AG10803 (cell line): ENCODE results near the gene INSM2.

Experiments used
- DNase-seq: peaks from one replicate; pipeline ENCODE4 v3.0.0; 2010; ENCODE audit warnings: low read depth
- H3K4me3 ChIP-seq: 2 replicates; pipeline ENCODE4 v1.5.1; 2011; ENCODE audit warnings: mild to moderate bottlenecking, low read length, control low read depth
- CTCF ChIP-seq: conservative IDR thresholded peaks from 2 replicates; pipeline ENCODE4 v1.5.1; 2011; ENCODE audit warnings: mild to moderate bottlenecking, low read length, control low read depth, inconsistent platforms

Gene INSM2

GRCh38 chr14:35565871-35566464, 32.0 kb downstream of the INSM2 start:
- DNase-seq: no peak
- H3K4me3 ChIP-seq: no peak overlapping the region
- no peak for TF ChIP-seq CTCF

- no peak for TF ChIP-seq CTCF
- no peak overlapping the region for H3K4me3 ChIP-seq
- no peak for DNase-seq
Observed at GRCh38 chr14:35571598-35571997, 37.6 kb downstream of the INSM2 start.

- H3K4me3 ChIP-seq: no peak overlapping the region
- DNase-seq: no peak
- no peak for TF ChIP-seq CTCF
Observed at GRCh38 chr14:35573911-35574310, 39.9 kb downstream of the INSM2 start.

- no peak for DNase-seq
- TF ChIP-seq CTCF: no peak
- H3K4me3 ChIP-seq: no peak overlapping the region
Observed at GRCh38 chr14:35576260-35576659, 42.3 kb downstream of the INSM2 start.

- no peak overlapping the region for H3K4me3 ChIP-seq
- TF ChIP-seq CTCF: no peak
- DNase-seq: no peak
Observed at GRCh38 chr14:35576856-35577255, 42.9 kb downstream of the INSM2 start.

- TF ChIP-seq CTCF: no peak
- no peak for DNase-seq
- H3K4me3 ChIP-seq: no peak overlapping the region
Observed at GRCh38 chr14:35578135-35578534, 44.2 kb downstream of the INSM2 start.

GRCh38 chr14:35578639-35579038, 44.7 kb downstream of the INSM2 start:
- DNase-seq: no peak
- TF ChIP-seq CTCF: no peak
- H3K4me3 ChIP-seq: no peak overlapping the region
